Lower lobe of right lung (tissue), 2 donors: ENCODE results near the gene WIZ. TPM values are rescaled to one million over a fixed set of nuclear protein-coding genes. Genes with fewer than 3 reads are reported as not detected.
"Not testable (repeated sequence)": the region's sequence is repeated elsewhere in the genome, so short reads cannot be mapped to it uniquely, and the experiment has no call there.

ENCODE experiments used
- ATAC-seq, 2 donors: fragments of 200-7000 bp; cut with Tn5 transposase; one replicate each; pipeline ENCODE4 v1.9.1; 2020 to 2022; ENCODE audit warnings: mild to moderate bottlenecking in 2 of 2, moderate library complexity in 2 of 2
- DNase-seq: peaks from one replicate; pipeline ENCODE4 v3.0.0-alpha.2; 2020
- H3K27ac ChIP-seq: fragments of 200-600 bp; one replicate; pipeline ENCODE4 v1.8.0; 2022
- H3K27me3 ChIP-seq: fragments of 200-600 bp; one replicate; pipeline ENCODE4 v1.8.0; 2022; ENCODE audit warnings: low read depth
- H3K36me3 ChIP-seq: fragments of 200-600 bp; one replicate; pipeline ENCODE4 v1.8.0; 2022; ENCODE audit warnings: mild to moderate bottlenecking
- H3K4me1 ChIP-seq: fragments of 200-600 bp; one replicate; pipeline ENCODE4 v1.8.0; 2022
- H3K4me3 ChIP-seq: fragments of 200-600 bp; one replicate; pipeline ENCODE4 v1.8.0; 2022; ENCODE audit warnings: mild to moderate bottlenecking
- H3K9me3 ChIP-seq: fragments of 200-600 bp; one replicate; pipeline ENCODE4 v1.8.0; 2022
- CTCF ChIP-seq: fragments of 200-600 bp; IDR thresholded peaks from one replicate; pipeline ENCODE4 v1.8.0; 2022; ENCODE audit warnings: antibody characterized with exemption, mild to moderate bottlenecking
- intact Hi-C: fragments of 100-400 bp; cut with DNase I; formaldehyde crosslinking; loops from one replicate; pipeline ENCODE4 v1.11.0; 2022
- total RNA-seq: library from RNA; stranded (reverse); fragmentation: NEBNext Ultra II Directional; extraction: Animal tissue kit (Norgen Biotek cat#: 25700); gene quantifications from one replicate; pipeline ENCODE4 v1.2.1, GENCODE V29; 2021
- donor health status: DM: no; HTN: yes; CAD: no; lungs with severe emphysema.

The WIZ gene
- total RNA-seq, 1 donor from 2014 or later: 25.2 TPM

GRCh38 chr19:15396436-15396835 lies 53.3 kb downstream of the WIZ start:
- Histone ChIP-seq H3K36me3 (peaks cover 96% of the 10 kb centered on the region), H3K9me3 (no peaks in the 10 kb centered on the region), H3K27me3 (no peaks in the 10 kb centered on the region)

GRCh38 chr19:15395251-15395650 lies 54.5 kb downstream of the WIZ start:
- H3K27ac ChIP-seq, ATAC-seq, H3K4me3 ChIP-seq, intact Hi-C loops, DNase-seq, H3K9me3 ChIP-seq, H3K27me3 ChIP-seq, H3K4me1 ChIP-seq: not testable (repeated sequence)
- peaks cover 93% of the 10 kb centered on the region for H3K36me3 ChIP-seq

More at GRCh38 chr19:15396436-15396835, 53.3 kb downstream of the WIZ start:
- ATAC-seq (no peak), DNase-seq (no peak)
- H3K4me1 ChIP-seq: no peaks in the 10 kb centered on the region
- no peak for TF ChIP-seq CTCF
- H3K4me3 ChIP-seq: no peak overlapping the region
- intact Hi-C loops: no loop called here
- H3K27ac ChIP-seq: no peak overlapping the region

- Histone ChIP-seq H3K27me3 (no peaks in the 10 kb centered on the region), H3K36me3 (peaks cover 93% of the 10 kb centered on the region), H3K4me3 (no peak overlapping the region), H3K27ac (no peak overlapping the region), H3K4me1 (no peaks in the 10 kb centered on the region), H3K9me3 (no peaks in the 10 kb centered on the region)
- no peak for TF ChIP-seq CTCF
- ATAC-seq (no peak), DNase-seq (no peak)
- intact Hi-C loops: no loop called here
Measured at GRCh38 chr19:15394426-15394825, 55.3 kb downstream of the WIZ start.

GRCh38 chr19:15393963-15394362 lies 55.8 kb downstream of the WIZ start:
- intact Hi-C loops: no loop called here
- Histone ChIP-seq H3K27ac (no peak overlapping the region), H3K36me3 (peaks cover 90% of the 10 kb centered on the region), H3K9me3 (no peaks in the 10 kb centered on the region), H3K4me3 (no peak overlapping the region), H3K27me3 (no peaks in the 10 kb centered on the region), H3K4me1 (no peaks in the 10 kb centered on the region)
- ATAC-seq: no peak
- DNase-seq: no peak
- no peak for TF ChIP-seq CTCF

GRCh38 chr19:15390814-15391213 lies 58.9 kb downstream of the WIZ start:
- H3K4me1 ChIP-seq: no peaks in the 10 kb centered on the region
- intact Hi-C loops: no loop called here
- no peak for ATAC-seq
- no peak overlapping the region for H3K27ac ChIP-seq
- DNase-seq: no peak
- H3K27me3 ChIP-seq: no peaks in the 10 kb centered on the region
- H3K4me3 ChIP-seq: no peak overlapping the region
- no peak for TF ChIP-seq CTCF
- H3K9me3 ChIP-seq: no peaks in the 10 kb centered on the region
- peaks cover 67% of the 10 kb centered on the region for H3K36me3 ChIP-seq

- DNase-seq (no peak), ATAC-seq (no peak)
- Histone ChIP-seq H3K9me3 (no peaks in the 10 kb centered on the region), H3K27ac (no peak overlapping the region), H3K36me3 (no peaks in the 10 kb centered on the region), H3K4me1 (peaks cover 19% of the 10 kb centered on the region), H3K4me3 (no peak overlapping the region), H3K27me3 (no peaks in the 10 kb centered on the region)
- no peak for TF ChIP-seq CTCF
- intact Hi-C loops: no loop called here
Measured at GRCh38 chr19:15381864-15382263, 67.9 kb downstream of the WIZ start.
